Activated CD8-positive, alpha-beta memory T cell treated with anti-CD3 and anti-CD28 coated beads, Interleukin-2, amount 10 ng/mL, durations not matched to agents 7 days and 5 days (primary cell): Measurements from ENCODE around the gene PSTK. TPM values are rescaled to one million over a fixed set of nuclear protein-coding genes. Genes with fewer than 3 reads are reported as not detected.

Source experiments
- ATAC-seq: fragments of 150-1000 bp; cut with Tn5 transposase; one replicate; pipeline ENCODE4 v1.10.0; 2021; ENCODE audit warnings: moderate library complexity
- CTCF ChIA-PET: fragments of 350-600 bp; sonication (Branson Sonifier 250); formaldehyde crosslinking; loops from one replicate; lab custom pipeline; 2021; ENCODE audit warnings: antibody characterized with exemption; lab: Charles Lee
- DNase-seq: peaks from one replicate; pipeline ENCODE4 v3.0.0-alpha.2; 2020
- H3K27ac Mint-ChIP-seq: one replicate; pipeline ENCODE4 v1.8.0; 2021; ENCODE audit warnings: mild to moderate bottlenecking, mixed read lengths
- H3K27me3 Mint-ChIP-seq: one replicate; pipeline ENCODE4 v1.8.0; 2021; ENCODE audit warnings: mixed read lengths
- H3K36me3 Mint-ChIP-seq: one replicate; pipeline ENCODE4 v1.8.0; 2021; ENCODE audit warnings: mild to moderate bottlenecking, mixed read lengths
- H3K4me1 Mint-ChIP-seq: one replicate; pipeline ENCODE4 v1.8.0; 2021; ENCODE audit warnings: mixed read lengths
- H3K4me3 Mint-ChIP-seq: one replicate; pipeline ENCODE4 v1.8.0; 2021; ENCODE audit warnings: mild to moderate bottlenecking, moderate library complexity, mixed read lengths
- H3K9me3 Mint-ChIP-seq: one replicate; pipeline ENCODE4 v1.8.0; 2022; ENCODE audit warnings: low read depth, mixed read lengths
- total RNA-seq, 2 experiments: library from RNA; stranded (reverse); gene quantifications; one replicate each; pipeline ENCODE4 v1.2.3, GENCODE V29; 2021

Gene PSTK
- total RNA-seq, 2 experiments from 2014 or later, result 2.8 to 4.5 TPM

GRCh38 chr10:123016228-123016627 is 36.0 kb downstream of the PSTK start:
- peaks cover 11% of the 10 kb centered on the region for H3K36me3 Mint-ChIP-seq
- no peak overlapping the region for H3K4me3 Mint-ChIP-seq
- peaks cover 4% of the 10 kb centered on the region for H3K9me3 Mint-ChIP-seq
- ATAC-seq (no peak), DNase-seq (no peak)
- no peak overlapping the region for H3K27ac Mint-ChIP-seq
- CTCF ChIA-PET, result interaction anchor here (1.3 kb wide), 1 partner anchor 12 kb away, joined by 4 read pairs; no protein-coding TSS in a partner anchor
- no peaks in the 10 kb centered on the region for H3K27me3 Mint-ChIP-seq
- H3K4me1 Mint-ChIP-seq, result no peaks in the 10 kb centered on the region

- H3K36me3 Mint-ChIP-seq, result peaks cover 6% of the 10 kb centered on the region
- no peaks in the 10 kb centered on the region for H3K4me1 Mint-ChIP-seq
- H3K27ac Mint-ChIP-seq, result no peak overlapping the region
- peaks cover 2% of the 10 kb centered on the region for H3K9me3 Mint-ChIP-seq
- no peak for DNase-seq
- ATAC-seq, result no peak
- H3K27me3 Mint-ChIP-seq, result no peaks in the 10 kb centered on the region
- H3K4me3 Mint-ChIP-seq, result no peak overlapping the region
- CTCF ChIA-PET, result no interaction called here
These were observed 37.4 kb downstream of the PSTK start for GRCh38 chr10:123017421-123018165.

- DNase-seq, result no peak
- no peak overlapping the region for H3K4me3 Mint-ChIP-seq
- CTCF ChIA-PET, result no interaction called here
These were observed 38.3 kb downstream of the PSTK start for GRCh38 chr10:123018531-123018930.

GRCh38 chr10:123019264-123019663 is 39.1 kb downstream of the PSTK start:
- H3K36me3 Mint-ChIP-seq, result peaks cover 1% of the 10 kb centered on the region
- no peaks in the 10 kb centered on the region for H3K27me3 Mint-ChIP-seq
- no peak overlapping the region for H3K27ac Mint-ChIP-seq
- H3K4me3 Mint-ChIP-seq, result no peak overlapping the region
- ATAC-seq (no peak), DNase-seq (no peak)
- peaks cover 2% of the 10 kb centered on the region for H3K4me1 Mint-ChIP-seq
- H3K9me3 Mint-ChIP-seq, result no peaks in the 10 kb centered on the region
- CTCF ChIA-PET, result interaction anchor here (1.2 kb wide), 1 partner anchor 14 kb away, joined by 3 read pairs; no protein-coding TSS in a partner anchor

More at GRCh38 chr10:123018531-123018930, 38.3 kb downstream of the PSTK start:
- no peak overlapping the region for H3K27ac Mint-ChIP-seq
- ATAC-seq, result no peak
- no peaks in the 10 kb centered on the region for H3K27me3 Mint-ChIP-seq
- no peaks in the 10 kb centered on the region for H3K4me1 Mint-ChIP-seq
- H3K36me3 Mint-ChIP-seq, result peaks cover 3% of the 10 kb centered on the region
- H3K9me3 Mint-ChIP-seq, result peaks cover 2% of the 10 kb centered on the region

GRCh38 chr10:123019941-123020703 is 39.9 kb downstream of the PSTK start:
- DNase-seq (no peak), ATAC-seq (no peak)
- no peak overlapping the region for H3K27ac Mint-ChIP-seq
- peaks cover 8% of the 10 kb centered on the region for H3K4me1 Mint-ChIP-seq
- CTCF ChIA-PET, result interaction anchor here (1.2 to 1.7 kb wide), 2 partner anchors 9 to 13 kb away, joined by 3 to 6 read pairs; no protein-coding TSS in a partner anchor
- H3K4me3 Mint-ChIP-seq, result no peak overlapping the region
- H3K9me3 Mint-ChIP-seq, result no peaks in the 10 kb centered on the region
- no peaks in the 10 kb centered on the region for H3K27me3 Mint-ChIP-seq
- H3K36me3 Mint-ChIP-seq, result peaks cover 1% of the 10 kb centered on the region

- DNase-seq (no peak), ATAC-seq (no peak)
- Mint-ChIP-seq H3K27ac (no peak overlapping the region), H3K4me3 (no peak overlapping the region), H3K36me3 (no peaks in the 10 kb centered on the region), H3K4me1 (peaks cover 8% of the 10 kb centered on the region), H3K27me3 (no peaks in the 10 kb centered on the region), H3K9me3 (no peaks in the 10 kb centered on the region)
- CTCF ChIA-PET, result interaction anchor here (0.9 to 1.8 kb wide), 7 partner anchors 8 to 112 kb away, joined by 3 to 6 read pairs (median 5); no protein-coding TSS in a partner anchor
These were observed 41.3 kb downstream of the PSTK start for GRCh38 chr10:123021517-123021916.

GRCh38 chr10:123024540-123024939 is 44.3 kb downstream of the PSTK start:
- peak overlapping the region; percentile 76 for H3K27ac Mint-ChIP-seq
- CTCF ChIA-PET, result interaction anchor here (0.8 to 1.1 kb wide), 3 partner anchors 8 to 21 kb away, joined by 3 to 5 read pairs (median 3); no protein-coding TSS in a partner anchor

GRCh38 chr10:123026302-123026701 is 46.1 kb downstream of the PSTK start:
- CTCF ChIA-PET, result no interaction called here
- no peak overlapping the region for H3K4me3 Mint-ChIP-seq
- H3K27ac Mint-ChIP-seq, result no peak overlapping the region
- H3K36me3 Mint-ChIP-seq, result no peaks in the 10 kb centered on the region
- no peak for ATAC-seq
- no peaks in the 10 kb centered on the region for H3K27me3 Mint-ChIP-seq
- no peaks in the 10 kb centered on the region for H3K9me3 Mint-ChIP-seq
- peaks cover 8% of the 10 kb centered on the region for H3K4me1 Mint-ChIP-seq
- no peak for DNase-seq

More at GRCh38 chr10:123024540-123024939, 44.3 kb downstream of the PSTK start:
- no peaks in the 10 kb centered on the region for H3K36me3 Mint-ChIP-seq
- no peak for DNase-seq
- H3K4me3 Mint-ChIP-seq, result no peak overlapping the region
- H3K9me3 Mint-ChIP-seq, result no peaks in the 10 kb centered on the region
- H3K27me3 Mint-ChIP-seq, result no peaks in the 10 kb centered on the region
- peak; percentile 55 for ATAC-seq
- peaks cover 8% of the 10 kb centered on the region for H3K4me1 Mint-ChIP-seq

GRCh38 chr10:123027861-123028260 is 47.7 kb downstream of the PSTK start:
- no peaks in the 10 kb centered on the region for H3K9me3 Mint-ChIP-seq
- ATAC-seq (no peak), DNase-seq (no peak)
- no peaks in the 10 kb centered on the region for H3K27me3 Mint-ChIP-seq
- H3K27ac Mint-ChIP-seq, result no peak overlapping the region
- no peak overlapping the region for H3K4me3 Mint-ChIP-seq
- peaks cover 8% of the 10 kb centered on the region for H3K4me1 Mint-ChIP-seq
- CTCF ChIA-PET, result interaction anchor here (1.0 to 1.1 kb wide), 2 partner anchors 12 to 16 kb away, joined by 3 to 4 read pairs; no protein-coding TSS in a partner anchor
- no peaks in the 10 kb centered on the region for H3K36me3 Mint-ChIP-seq

- no peaks in the 10 kb centered on the region for H3K9me3 Mint-ChIP-seq
- ATAC-seq (no peak), DNase-seq (no peak)
- H3K27ac Mint-ChIP-seq, result no peak overlapping the region
- H3K27me3 Mint-ChIP-seq, result no peaks in the 10 kb centered on the region
- H3K4me1 Mint-ChIP-seq, result no peaks in the 10 kb centered on the region
- peaks cover 5% of the 10 kb centered on the region for H3K36me3 Mint-ChIP-seq
- H3K4me3 Mint-ChIP-seq, result no peak overlapping the region
- CTCF ChIA-PET, result interaction anchor here (2.0 kb wide), 1 partner anchor 9 kb away, joined by 5 read pairs; no protein-coding TSS in a partner anchor
These were observed 50.9 kb downstream of the PSTK start for GRCh38 chr10:123031124-123031523.

GRCh38 chr10:123034332-123034731 is 54.1 kb downstream of the PSTK start:
- DNase-seq, result no peak
- Mint-ChIP-seq H3K4me3 (no peak overlapping the region), H3K36me3 (peaks cover 6% of the 10 kb centered on the region), H3K27me3 (no peaks in the 10 kb centered on the region), H3K4me1 (peaks cover 7% of the 10 kb centered on the region), H3K9me3 (no peaks in the 10 kb centered on the region), H3K27ac (no peak overlapping the region)
- no peak for ATAC-seq
- CTCF ChIA-PET, result interaction anchor here (1.7 kb wide), 1 partner anchor 9 kb away, joined by 5 read pairs; no protein-coding TSS in a partner anchor

- ATAC-seq, result no peak
- H3K4me3 Mint-ChIP-seq, result no peak overlapping the region
- no peak for DNase-seq
- H3K27ac Mint-ChIP-seq, result no peak overlapping the region
- H3K27me3 Mint-ChIP-seq, result no peaks in the 10 kb centered on the region
- H3K4me1 Mint-ChIP-seq, result peaks cover 8% of the 10 kb centered on the region
- no peaks in the 10 kb centered on the region for H3K9me3 Mint-ChIP-seq
- CTCF ChIA-PET, result interaction anchor here (1.2 kb wide), 1 partner anchor 14 kb away, joined by 3 read pairs; no protein-coding TSS in a partner anchor
- H3K36me3 Mint-ChIP-seq, result peaks cover 6% of the 10 kb centered on the region
These were observed 55.4 kb downstream of the PSTK start for GRCh38 chr10:123035467-123036086.
